Right cardiac atrium (tissue), 5 donors: ENCODE measurements around the gene PTPN2. TPM values are rescaled to one million over a fixed set of nuclear protein-coding genes. Genes with fewer than 3 reads are reported as not detected.

Source experiments
- ATAC-seq, 2 donors: fragments of 200-7000 bp; cut with Tn5 transposase; one replicate each; pipeline versions ENCODE4 v1.8.0 to v1.9.1; 2020; ENCODE audit warnings: moderate library complexity in 2 of 2, mild to moderate bottlenecking in 1 of 2
- DNase-seq, 3 donors: peaks; one replicate each; pipeline ENCODE4 v3.0.0-alpha.2; 2020
- H3K27ac ChIP-seq: one replicate; pipeline ENCODE4 v1.5.1; 2013; ENCODE audit warnings: mild to moderate bottlenecking, low read length, control low read depth, moderate library complexity
- H3K27me3 ChIP-seq: one replicate; pipeline ENCODE4 v1.6.1; 2013; ENCODE audit not compliant: control insufficient read depth, insufficient read depth
- H3K4me1 ChIP-seq: one replicate; pipeline ENCODE4 v1.6.1; 2013; ENCODE audit warnings: low read length; ENCODE audit not compliant: control insufficient read depth, insufficient read depth
- H3K4me3 ChIP-seq: one replicate; pipeline ENCODE4 v1.5.1; 2013; ENCODE audit warnings: low read length, control low read depth
- H3K9me3 ChIP-seq: one replicate; pipeline ENCODE4 v1.6.1; 2013; ENCODE audit warnings: low read length; ENCODE audit not compliant: control insufficient read depth
- WGBS: extraction: QIAGEN DNeasy Blood & Tissue Kit; methylation state at CpG from one replicate; pipeline ENCODE4 v1.1.7; 2013; 5-methylcytosine and 5-hydroxymethylcytosine counted together
- intact Hi-C, 4 donors: fragments of 100-400 bp; cut with DNase I; formaldehyde crosslinking; loops; one replicate each; pipeline versions ENCODE4 v1.11.0 to v1.14.0; 2022 to 2023
- polyA plus RNA-seq: library from polyadenylated mRNA; stranded (reverse); fragments of 200-250 nt; gene quantifications from one replicate; pipeline ENCODE4 v1.2.3, GENCODE V29; 2013
- total RNA-seq, 4 donors: library from RNA; stranded (reverse); fragmentation: NEBNext Ultra II Directional; extraction: Animal tissue kit (Norgen Biotek cat#: 25700); gene quantifications; one replicate each; pipeline ENCODE4 v1.2.1, GENCODE V29; 2021
- donor health status: healthy with polysubstance abuse.
- donor health status: DM: no; HTN: yes; CAD: no.
- donor health status: DM: no; HTN: no; CAD: no.
- donor health status: DM: no; HTN: yes; CAD: no; lungs with severe emphysema.
- donor health status: DM: yes; HTN: yes; CAD: no.

PTPN2 gene
- total and polyA plus RNA-seq, 5 donors = 12.3 to 16.5 (median 15.3) TPM

DNA sequence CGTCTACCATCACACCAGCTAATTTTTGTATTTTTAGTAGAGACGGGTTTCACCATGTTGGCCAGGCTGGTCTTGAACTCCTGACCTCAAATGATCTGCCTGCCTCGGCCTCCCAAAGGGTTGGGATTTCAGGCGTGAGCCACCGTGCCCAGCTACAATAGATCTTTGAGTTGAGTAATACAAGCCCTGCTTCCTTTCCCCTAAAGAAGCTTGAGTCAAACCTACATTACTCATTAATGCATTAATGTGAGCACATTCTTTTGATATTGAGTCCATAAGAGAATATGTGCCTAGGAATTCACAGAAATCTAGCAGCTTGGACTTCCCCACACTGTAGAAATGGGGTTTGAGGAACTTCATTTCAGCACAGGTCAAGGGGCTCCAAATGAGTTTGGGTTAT, 141.6 kb downstream of the PTPN2 start:
- no peak for ATAC-seq
- WGBS = 80% methylated on average over 5 of the region's 5 CpGs
- intact Hi-C loops = loop anchor here in 2 of 4 donors (5.0 kb wide), 1 partner anchor 195 kb away; no protein-coding TSS in a partner anchor
- H3K4me1 ChIP-seq = no peaks in the 10 kb centered on the region
- H3K9me3 ChIP-seq = no peaks in the 10 kb centered on the region
- DNase-seq = no peak
- H3K27ac ChIP-seq = no peak overlapping the region
- no peak overlapping the region for H3K4me3 ChIP-seq
- H3K27me3 ChIP-seq = no peaks in the 10 kb centered on the region

Other genes with a start within 250 kb of the PTPN2 start
- 10 to 100 TPM; 34.3 to 41.9 (median 38.2) TPM for gene SPIRE1, start 226.1 kb downstream of the PTPN2 start, total RNA-seq
- 9.5 TPM for gene SPIRE1, start 226.1 kb downstream of the PTPN2 start, polyA plus RNA-seq
- gene CEP76, start 181.5 kb downstream of the PTPN2 start, total RNA-seq = 1 to 10 TPM; 3.2 to 4.2 (median 3.9) TPM
- gene CEP76, start 181.5 kb downstream of the PTPN2 start, polyA plus RNA-seq = 2.3 TPM
- gene PSMG2, start 181.2 kb downstream of the PTPN2 start, total RNA-seq = 10 to 100 TPM; 44.4 to 48.3 (median 45.5) TPM
- gene PSMG2, start 181.2 kb downstream of the PTPN2 start, polyA plus RNA-seq = 62.4 TPM
- gene SEH1L, start 63.8 kb upstream of the PTPN2 start, total RNA-seq = 10 to 100 TPM; 16.1 to 25.0 (median 18.5) TPM
- 11.6 TPM for gene SEH1L, start 63.8 kb upstream of the PTPN2 start, polyA plus RNA-seq
- 10 to 100 TPM; 26.7 to 33.5 (median 30.4) TPM for gene CEP192, start 107.1 kb upstream of the PTPN2 start, total RNA-seq
- gene CEP192, start 107.1 kb upstream of the PTPN2 start, polyA plus RNA-seq = 8.2 TPM